Activated CD4-positive, alpha-beta T cell treated with anti-CD3 and anti-CD28 coated beads, Interleukin-2, amount 10 ng/mL, durations not matched to agents 24 days and 14 days (primary cell): ENCODE results near the gene LRRC40. TPM values are rescaled to one million over a fixed set of nuclear protein-coding genes. Genes with fewer than 3 reads are reported as not detected.

ENCODE experiments used
- DNase-seq: peaks from one replicate; pipeline ENCODE4 v3.0.0; 2022
- H3K27ac Mint-ChIP-seq: one replicate; pipeline ENCODE4 v1.8.0; 2022; ENCODE audit warnings: mild to moderate bottlenecking, mixed read lengths
- H3K27me3 Mint-ChIP-seq: one replicate; pipeline ENCODE4 v1.8.0; 2022; ENCODE audit warnings: mixed read lengths
- H3K36me3 Mint-ChIP-seq: one replicate; pipeline ENCODE4 v1.8.0; 2022; ENCODE audit warnings: low read depth, mild to moderate bottlenecking, mixed read lengths
- H3K4me1 Mint-ChIP-seq: one replicate; pipeline ENCODE4 v1.8.0; 2021; ENCODE audit warnings: mixed read lengths
- H3K4me3 Mint-ChIP-seq: one replicate; pipeline ENCODE4 v1.8.0; 2022; ENCODE audit warnings: mild to moderate bottlenecking, moderate library complexity, mixed read lengths
- H3K9me3 Mint-ChIP-seq: one replicate; pipeline ENCODE4 v1.8.0; 2021; ENCODE audit warnings: mixed read lengths
- intact Hi-C: fragments of 100-400 bp; cut with micrococcal nuclease; formaldehyde crosslinking; loops from one replicate; pipeline ENCODE4 v1.15.1; 2023
- total RNA-seq: library from RNA; stranded (reverse); gene quantifications from 2 replicates; pipeline ENCODE4 v1.2.3, GENCODE V29; 2022

The LRRC40 gene
- total RNA-seq, 1 donor from 2014 or later: 25.3 TPM

DNA sequence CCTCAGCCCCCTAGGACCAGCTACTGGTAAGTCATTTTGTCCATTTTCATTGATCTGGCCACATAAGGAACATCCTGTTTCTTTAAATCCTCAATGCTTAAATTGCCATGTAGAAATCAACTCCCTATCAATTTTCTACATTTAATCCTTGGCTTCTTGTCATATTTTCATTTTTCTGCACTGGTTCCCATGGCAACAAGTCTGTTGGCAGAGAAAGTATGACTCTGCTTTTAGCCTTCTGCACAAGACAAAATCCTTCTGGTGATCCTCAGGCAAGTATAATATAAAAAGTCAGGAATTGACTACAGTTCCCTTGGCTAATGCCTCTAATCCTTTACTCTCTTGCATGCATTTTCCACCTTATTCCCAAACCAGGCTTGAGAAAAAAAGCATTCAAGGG is 65.0 kb downstream of the LRRC40 start:
- H3K27ac Mint-ChIP-seq: no peak overlapping the region
- H3K4me3 Mint-ChIP-seq: no peak overlapping the region
- H3K27me3 Mint-ChIP-seq: peaks cover 5% of the 10 kb centered on the region
- no peaks in the 10 kb centered on the region for H3K4me1 Mint-ChIP-seq
- no peaks in the 10 kb centered on the region for H3K9me3 Mint-ChIP-seq
- DNase-seq: no peak
- H3K36me3 Mint-ChIP-seq: peaks cover 2% of the 10 kb centered on the region
- intact Hi-C loops: no loop called here

DNA sequence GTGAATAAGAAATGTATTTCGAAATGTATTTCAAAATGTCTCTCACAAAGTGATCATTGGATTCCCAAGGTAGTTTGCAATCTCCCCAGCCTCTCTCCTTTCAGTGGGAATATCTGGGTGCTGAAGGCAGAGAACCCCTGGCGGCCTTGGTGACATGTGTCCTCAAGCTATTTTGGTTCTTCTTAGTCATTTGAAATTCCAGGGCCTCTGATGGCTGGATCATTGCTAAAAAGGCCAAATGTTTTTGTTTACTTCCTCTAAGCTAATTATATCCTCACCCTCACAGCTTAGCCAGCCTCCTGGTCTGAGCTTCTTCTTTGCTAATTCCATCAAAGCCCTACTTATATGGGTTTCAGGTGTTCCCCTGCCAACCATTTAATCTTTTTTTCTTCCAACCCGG is 71.2 kb downstream of the LRRC40 start:
- Mint-ChIP-seq H3K4me1 (peaks cover 4% of the 10 kb centered on the region), H3K9me3 (no peaks in the 10 kb centered on the region), H3K27ac (no peak overlapping the region), H3K27me3 (peaks cover 14% of the 10 kb centered on the region), H3K36me3 (no peaks in the 10 kb centered on the region), H3K4me3 (no peak overlapping the region)
- no peak for DNase-seq
- intact Hi-C loops: loop anchor here (5.0 kb wide), 2 partner anchors 113 to 913 kb away; partner anchors contain the start of gene PTGER3

GRCh38 chr1:70117046-70117445 is 88.3 kb downstream of the LRRC40 start:
- H3K36me3 Mint-ChIP-seq: no peaks in the 10 kb centered on the region
- no peaks in the 10 kb centered on the region for H3K9me3 Mint-ChIP-seq
- no peak overlapping the region for H3K27ac Mint-ChIP-seq
- DNase-seq: no peak
- H3K4me3 Mint-ChIP-seq: no peak overlapping the region
- H3K27me3 Mint-ChIP-seq: peaks cover 14% of the 10 kb centered on the region
- intact Hi-C loops: no loop called here
- H3K4me1 Mint-ChIP-seq: no peaks in the 10 kb centered on the region

GRCh38 chr1:70115315-70115714 is 90.1 kb downstream of the LRRC40 start:
- Mint-ChIP-seq H3K27ac (no peak overlapping the region), H3K36me3 (no peaks in the 10 kb centered on the region), H3K4me1 (no peaks in the 10 kb centered on the region), H3K4me3 (no peak overlapping the region), H3K27me3 (peaks cover 12% of the 10 kb centered on the region), H3K9me3 (no peaks in the 10 kb centered on the region)
- intact Hi-C loops: no loop called here
- DNase-seq: no peak

DNA sequence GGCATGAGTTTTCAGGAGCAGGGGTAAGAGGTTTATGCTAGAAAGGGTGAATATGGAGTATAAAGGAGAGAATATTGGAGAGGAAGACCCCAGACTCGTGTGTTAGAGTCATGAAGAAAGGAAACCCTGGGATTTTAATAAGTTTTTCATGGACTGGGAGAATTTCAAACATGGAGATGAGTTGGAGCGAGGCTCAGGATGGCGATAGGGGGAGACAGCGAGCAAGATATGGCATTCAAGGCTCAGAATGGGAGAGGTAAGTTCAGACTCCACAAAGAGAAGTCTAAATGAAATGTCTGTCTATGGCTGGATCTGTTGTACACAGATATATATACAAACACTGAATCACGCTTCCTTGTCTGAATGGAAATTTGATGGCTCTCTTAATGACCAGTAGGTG is 92.5 kb downstream of the LRRC40 start:
- Mint-ChIP-seq H3K9me3 (no peaks in the 10 kb centered on the region), H3K4me1 (no peaks in the 10 kb centered on the region), H3K36me3 (no peaks in the 10 kb centered on the region), H3K27ac (no peak overlapping the region), H3K27me3 (peaks cover 6% of the 10 kb centered on the region), H3K4me3 (no peak overlapping the region)
- intact Hi-C loops: no loop called here
- DNase-seq: no peak

DNA sequence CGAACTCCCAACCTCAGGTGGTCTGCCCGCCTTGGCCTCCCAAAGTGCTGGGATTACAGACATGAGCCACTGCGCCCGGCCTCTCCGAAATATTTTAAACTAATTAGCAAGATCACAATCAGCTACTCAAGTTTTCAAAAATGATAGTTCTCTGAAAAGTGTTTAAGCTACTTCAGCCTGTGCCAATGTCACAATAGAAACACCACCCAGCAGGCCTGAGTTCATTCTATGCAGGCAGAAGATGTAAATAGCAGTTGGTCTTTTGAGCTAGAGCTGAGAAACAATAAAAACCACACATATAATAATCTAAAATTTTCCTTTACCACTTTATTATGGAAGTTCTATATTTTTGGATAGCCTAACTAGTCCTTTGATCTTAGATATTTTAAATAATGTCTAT is 96.1 kb downstream of the LRRC40 start:
- no peak for DNase-seq
- intact Hi-C loops: no loop called here
- no peaks in the 10 kb centered on the region for H3K9me3 Mint-ChIP-seq
- H3K27ac Mint-ChIP-seq: no peak overlapping the region
- no peaks in the 10 kb centered on the region for H3K36me3 Mint-ChIP-seq
- no peaks in the 10 kb centered on the region for H3K4me1 Mint-ChIP-seq
- peaks cover 9% of the 10 kb centered on the region for H3K27me3 Mint-ChIP-seq
- H3K4me3 Mint-ChIP-seq: no peak overlapping the region

DNA sequence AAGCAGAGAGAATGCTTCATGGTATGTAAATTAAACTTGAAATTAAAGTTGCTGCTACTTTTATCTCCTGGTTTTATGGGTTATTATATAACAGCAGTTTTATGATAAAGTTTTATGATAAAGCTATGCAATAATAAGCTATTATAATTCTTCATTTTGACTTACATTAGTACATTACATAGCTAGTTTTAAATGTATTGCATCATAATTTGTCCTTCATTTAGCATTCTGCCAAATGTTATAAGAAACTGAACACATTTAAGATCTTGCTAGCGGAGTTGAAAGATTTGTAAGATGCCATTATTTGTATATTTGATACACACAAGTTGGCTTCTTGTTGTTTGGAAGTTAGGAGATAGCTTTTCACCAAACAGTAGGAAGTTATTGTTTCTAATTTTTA is 101.6 kb downstream of the LRRC40 start:
- no peak for DNase-seq
- H3K36me3 Mint-ChIP-seq: no peaks in the 10 kb centered on the region
- no peaks in the 10 kb centered on the region for H3K9me3 Mint-ChIP-seq
- H3K4me1 Mint-ChIP-seq: no peaks in the 10 kb centered on the region
- H3K27ac Mint-ChIP-seq: no peak overlapping the region
- peaks cover 6% of the 10 kb centered on the region for H3K27me3 Mint-ChIP-seq
- H3K4me3 Mint-ChIP-seq: no peak overlapping the region
- intact Hi-C loops: no loop called here

DNA sequence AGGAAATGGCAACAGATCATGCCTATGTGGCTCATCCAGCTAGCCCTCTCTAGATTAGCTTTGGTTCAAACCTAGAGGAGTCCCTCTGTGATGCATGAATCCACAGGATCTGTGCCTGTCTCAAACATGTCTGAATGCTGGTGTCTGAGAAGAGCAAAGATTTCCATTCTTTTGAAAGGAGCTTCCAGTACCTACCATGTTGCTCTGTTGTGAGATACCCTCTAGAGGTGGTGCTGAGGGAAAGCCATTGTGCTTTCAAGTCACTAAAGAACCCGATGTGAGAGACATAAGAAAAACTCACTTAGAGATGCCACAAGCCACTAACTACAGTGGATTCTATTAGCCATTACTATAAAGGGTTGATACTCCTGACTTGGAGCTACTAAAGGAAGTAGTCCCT is 103.6 kb downstream of the LRRC40 start:
- Mint-ChIP-seq H3K9me3 (no peaks in the 10 kb centered on the region), H3K27ac (no peak overlapping the region), H3K27me3 (peaks cover 6% of the 10 kb centered on the region), H3K4me3 (no peak overlapping the region), H3K36me3 (no peaks in the 10 kb centered on the region), H3K4me1 (no peaks in the 10 kb centered on the region)
- DNase-seq: no peak
- intact Hi-C loops: no loop called here

DNA sequence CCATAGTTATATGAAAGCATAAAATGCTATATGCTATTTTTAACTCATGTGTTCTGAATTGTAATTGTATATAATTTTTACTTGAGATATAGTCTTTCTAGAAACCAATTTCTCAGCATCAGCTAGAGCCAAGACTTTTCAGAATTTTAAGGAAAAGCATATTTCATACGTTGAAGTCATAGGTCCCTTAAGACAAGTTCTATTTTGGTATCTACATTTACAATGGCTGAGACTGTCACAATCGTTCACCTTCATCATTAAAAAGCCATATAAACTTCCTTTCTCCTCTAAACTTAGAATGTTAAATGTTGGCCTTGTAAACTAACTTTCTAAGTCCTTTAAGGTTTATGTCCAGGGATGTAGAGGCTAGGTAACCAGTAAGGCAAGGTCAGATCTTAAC is 104.1 kb downstream of the LRRC40 start:
- DNase-seq: no peak
- intact Hi-C loops: no loop called here
- no peaks in the 10 kb centered on the region for H3K9me3 Mint-ChIP-seq
- H3K36me3 Mint-ChIP-seq: no peaks in the 10 kb centered on the region
- no peak overlapping the region for H3K27ac Mint-ChIP-seq
- no peaks in the 10 kb centered on the region for H3K4me1 Mint-ChIP-seq
- H3K4me3 Mint-ChIP-seq: no peak overlapping the region
- H3K27me3 Mint-ChIP-seq: peaks cover 4% of the 10 kb centered on the region

Other genes starting within 250 kb of the LRRC40 start
- gene SRSF11, start 15.8 kb upstream of the LRRC40 start, total RNA-seq: 187 and 195 TPM in 2 replicates
- 22.2 and 24.6 TPM in 2 replicates for gene ANKRD13C, start 149.1 kb upstream of the LRRC40 start, total RNA-seq
- 12.7 and 14.3 TPM in 2 replicates for gene CTH, start 205.7 kb upstream of the LRRC40 start, total RNA-seq